Muscle layer of colon (tissue), 2 donors: ENCODE data around the gene UGCG.

Experiments used
- H3K27ac ChIP-seq: one replicate; pipeline ENCODE4 v1.7.0; 2013; ENCODE audit warnings: low read depth, mild to moderate bottlenecking, low read length, moderate library complexity
- H3K27me3 ChIP-seq, 2 donors: one replicate each; pipeline ENCODE4 v1.7.0; 2013; ENCODE audit warnings: low read length in 2 of 2, mild to moderate bottlenecking in 2 of 2; ENCODE audit not compliant: insufficient read depth in 2 of 2, control insufficient read depth in 1 of 2
- H3K36me3 ChIP-seq: one replicate; pipeline ENCODE4 v1.7.0; 2013; ENCODE audit warnings: mild to moderate bottlenecking, low read length; ENCODE audit not compliant: insufficient read depth
- H3K4me1 ChIP-seq: one replicate; pipeline ENCODE4 v1.7.0; 2013; ENCODE audit warnings: mild to moderate bottlenecking, low read length; ENCODE audit not compliant: insufficient read depth
- H3K4me3 ChIP-seq, 2 donors: one replicate each; pipeline ENCODE4 v1.7.0; 2013; ENCODE audit warnings: low read length in 2 of 2, low read depth in 1 of 2, mild to moderate bottlenecking in 1 of 2, moderate library complexity in 1 of 2
- H3K9ac ChIP-seq: one replicate; pipeline ENCODE4 v1.7.0; 2013; ENCODE audit warnings: low read length
- H3K9me3 ChIP-seq: one replicate; pipeline ENCODE4 v1.7.0; 2013; ENCODE audit warnings: mild to moderate bottlenecking, low read length
- donor health status: abdominal sarcoma.
- donor health status: Adenocarcinoma of cecum.

Gene UGCG

GRCh38 chr9:111907147-111907546 is 10.5 kb downstream of the UGCG start:
- peaks cover 40% of the 10 kb centered on the region for H3K4me1 ChIP-seq
- H3K9ac ChIP-seq, result no peak overlapping the region
- H3K27ac ChIP-seq, result no peak overlapping the region
- H3K36me3 ChIP-seq, result no peaks in the 10 kb centered on the region
- no peaks in the 10 kb centered on the region for H3K9me3 ChIP-seq
- no peak overlapping the region for H3K4me3 ChIP-seq
- no peaks in the 10 kb centered on the region for H3K27me3 ChIP-seq

- no peak overlapping the region for H3K27ac ChIP-seq
- H3K4me1 ChIP-seq, result peaks cover 42% of the 10 kb centered on the region
- H3K9ac ChIP-seq, result no peak overlapping the region
- H3K36me3 ChIP-seq, result no peaks in the 10 kb centered on the region
- H3K27me3 ChIP-seq, result no peaks in the 10 kb centered on the region
- no peak overlapping the region for H3K4me3 ChIP-seq
- H3K9me3 ChIP-seq, result no peaks in the 10 kb centered on the region
Observed at GRCh38 chr9:111909444-111909843, 12.8 kb downstream of the UGCG start.

GRCh38 chr9:111910428-111910827 is 13.8 kb downstream of the UGCG start:
- H3K27me3 ChIP-seq, result no peaks in the 10 kb centered on the region
- H3K9ac ChIP-seq, result no peak overlapping the region
- peaks cover 51% of the 10 kb centered on the region for H3K4me1 ChIP-seq
- no peaks in the 10 kb centered on the region for H3K36me3 ChIP-seq
- no peak overlapping the region for H3K4me3 ChIP-seq
- H3K9me3 ChIP-seq, result no peaks in the 10 kb centered on the region
- no peak overlapping the region for H3K27ac ChIP-seq

- no peaks in the 10 kb centered on the region for H3K36me3 ChIP-seq
- no peak overlapping the region for H3K9ac ChIP-seq
- H3K4me1 ChIP-seq, result peaks cover 42% of the 10 kb centered on the region
- no peaks in the 10 kb centered on the region for H3K27me3 ChIP-seq
- no peak overlapping the region for H3K27ac ChIP-seq
- H3K9me3 ChIP-seq, result no peaks in the 10 kb centered on the region
- no peak overlapping the region for H3K4me3 ChIP-seq
Observed at GRCh38 chr9:111913159-111913558, 16.5 kb downstream of the UGCG start.

- no peak overlapping the region for H3K4me3 ChIP-seq
- H3K9ac ChIP-seq, result no peak overlapping the region
- H3K9me3 ChIP-seq, result no peaks in the 10 kb centered on the region
- H3K27ac ChIP-seq, result no peak overlapping the region
- no peaks in the 10 kb centered on the region for H3K27me3 ChIP-seq
- peaks cover 26% of the 10 kb centered on the region for H3K4me1 ChIP-seq
- H3K36me3 ChIP-seq, result peaks cover 3% of the 10 kb centered on the region
Observed at GRCh38 chr9:111914749-111915424, 18.3 kb downstream of the UGCG start.

GRCh38 chr9:111915425-111915758 is 18.8 kb downstream of the UGCG start:
- no peaks in the 10 kb centered on the region for H3K9me3 ChIP-seq
- H3K9ac ChIP-seq, result no peak overlapping the region
- peaks cover 21% of the 10 kb centered on the region for H3K4me1 ChIP-seq
- no peaks in the 10 kb centered on the region for H3K27me3 ChIP-seq
- H3K4me3 ChIP-seq, result no peak overlapping the region
- H3K36me3 ChIP-seq, result peaks cover 4% of the 10 kb centered on the region
- no peak overlapping the region for H3K27ac ChIP-seq

GRCh38 chr9:111916234-111916645 is 19.6 kb downstream of the UGCG start:
- Histone ChIP-seq H3K4me3 (no peak overlapping the region), H3K27me3 (no peaks in the 10 kb centered on the region), H3K27ac (no peak overlapping the region), H3K36me3 (peaks cover 4% of the 10 kb centered on the region), H3K4me1 (peaks cover 18% of the 10 kb centered on the region), H3K9ac (no peak overlapping the region), H3K9me3 (no peaks in the 10 kb centered on the region)

DNA sequence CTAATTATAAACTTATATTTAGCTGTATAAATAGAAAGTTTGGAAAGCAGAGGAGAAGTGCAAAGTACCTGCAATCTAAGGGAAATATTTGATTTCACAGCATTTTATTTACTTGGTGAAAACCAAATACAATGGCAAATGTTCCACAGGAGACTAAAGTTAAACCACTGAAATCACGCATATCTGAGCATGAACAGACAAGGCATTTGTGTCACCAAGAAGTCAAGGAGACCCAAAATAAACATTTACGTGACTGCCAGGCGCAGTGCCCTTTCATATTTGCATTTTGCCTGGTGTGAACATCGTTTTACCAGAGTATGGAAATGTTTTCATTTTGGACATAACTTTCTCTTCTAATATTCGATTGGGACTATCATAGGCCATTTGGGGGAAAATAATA is 20.6 kb downstream of the UGCG start:
- no peak overlapping the region for H3K27ac ChIP-seq
- H3K36me3 ChIP-seq, result peaks cover 4% of the 10 kb centered on the region
- no peak overlapping the region for H3K4me3 ChIP-seq
- no peaks in the 10 kb centered on the region for H3K27me3 ChIP-seq
- no peak overlapping the region for H3K9ac ChIP-seq
- H3K9me3 ChIP-seq, result no peaks in the 10 kb centered on the region
- H3K4me1 ChIP-seq, result peaks cover 18% of the 10 kb centered on the region

DNA sequence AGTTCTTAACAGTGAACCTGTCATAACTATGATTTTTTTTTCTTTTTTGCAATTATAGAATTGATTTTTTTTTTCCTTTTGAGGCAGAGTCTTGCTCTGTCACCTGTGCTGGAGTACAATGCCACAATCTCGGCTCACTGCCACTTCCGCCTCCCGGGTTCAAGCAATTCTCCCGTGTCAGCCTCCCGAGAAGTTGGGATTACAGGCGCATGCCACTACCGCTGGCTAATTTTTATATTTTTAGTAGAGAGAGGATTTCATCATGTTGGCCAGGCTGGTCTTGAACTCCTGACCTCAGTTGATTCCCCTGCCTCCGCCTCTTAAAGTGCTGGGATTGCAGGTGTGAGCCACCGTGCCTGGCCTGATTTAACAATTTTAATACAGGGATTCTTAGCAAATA is 21.4 kb downstream of the UGCG start:
- Histone ChIP-seq H3K27me3 (no peaks in the 10 kb centered on the region), H3K9me3 (no peaks in the 10 kb centered on the region), H3K4me3 (no peak overlapping the region), H3K9ac (no peak overlapping the region), H3K36me3 (peaks cover 4% of the 10 kb centered on the region), H3K4me1 (peaks cover 18% of the 10 kb centered on the region), H3K27ac (no peak overlapping the region)

DNA sequence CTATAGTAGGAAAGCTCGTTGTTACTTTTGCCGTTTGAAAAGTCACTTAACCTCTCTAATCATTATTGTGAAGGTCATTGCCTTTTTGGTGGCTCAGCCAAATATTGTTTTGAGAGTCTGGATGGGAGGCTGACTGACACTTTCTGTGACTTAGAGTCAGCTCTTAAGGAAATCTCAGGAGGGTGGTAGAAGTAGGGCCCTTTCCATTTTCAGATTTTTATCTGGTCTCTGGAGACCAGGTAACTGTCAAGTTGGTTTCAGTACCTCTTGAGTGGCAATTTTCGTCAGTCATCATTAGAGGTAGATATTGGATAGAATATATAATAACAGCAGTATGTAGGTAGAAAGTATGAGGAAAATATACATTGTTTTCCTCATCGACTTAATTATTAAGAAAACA is 23.3 kb downstream of the UGCG start:
- H3K27me3 ChIP-seq, result no peaks in the 10 kb centered on the region
- H3K9me3 ChIP-seq, result no peaks in the 10 kb centered on the region
- H3K36me3 ChIP-seq, result peaks cover 4% of the 10 kb centered on the region
- no peak overlapping the region for H3K27ac ChIP-seq
- H3K9ac ChIP-seq, result no peak overlapping the region
- H3K4me3 ChIP-seq, result no peak overlapping the region
- peaks cover 7% of the 10 kb centered on the region for H3K4me1 ChIP-seq

GRCh38 chr9:111920531-111920930 is 23.9 kb downstream of the UGCG start:
- Histone ChIP-seq H3K9ac (no peak overlapping the region), H3K9me3 (no peaks in the 10 kb centered on the region), H3K4me3 (no peak overlapping the region), H3K27ac (no peak overlapping the region), H3K27me3 (no peaks in the 10 kb centered on the region), H3K4me1 (peaks cover 1% of the 10 kb centered on the region), H3K36me3 (peaks cover 4% of the 10 kb centered on the region)

- no peaks in the 10 kb centered on the region for H3K4me1 ChIP-seq
- no peak overlapping the region for H3K9ac ChIP-seq
- no peaks in the 10 kb centered on the region for H3K27me3 ChIP-seq
- H3K27ac ChIP-seq, result no peak overlapping the region
- no peaks in the 10 kb centered on the region for H3K9me3 ChIP-seq
- peaks cover 4% of the 10 kb centered on the region for H3K36me3 ChIP-seq
- no peak overlapping the region for H3K4me3 ChIP-seq
Observed at GRCh38 chr9:111922324-111923013, 25.9 kb downstream of the UGCG start.
